BE2C (cell line): ENCODE data around the gene PLCG1.

Experiments used
- DNase-seq: peaks from one replicate; pipeline ENCODE4 v3.0.0-alpha.2; 2020
- H3K27me3 ChIP-seq: fragments of 250-450 bp; sonication (Bioruptor Pico); 2 replicates; pipeline ENCODE4 v1.5.1; 2020; ENCODE audit warnings: mild to moderate bottlenecking
- H3K36me3 ChIP-seq: fragments of 250-450 bp; sonication (Bioruptor Pico); 2 replicates; pipeline ENCODE4 v1.5.1; 2020; ENCODE audit warnings: mild to moderate bottlenecking
- H3K4me1 ChIP-seq: fragments of 250-450 bp; sonication (Bioruptor Pico); 2 replicates; pipeline ENCODE4 v1.5.1; 2020
- H3K4me3 ChIP-seq: 2 replicates; pipeline ENCODE4 v1.5.1; 2011; ENCODE audit warnings: low read depth, low read length
- H3K9me3 ChIP-seq: fragments of 250-450 bp; sonication (Bioruptor Pico); 2 replicates; pipeline ENCODE4 v1.5.1; 2020
- CTCF ChIP-seq: IDR thresholded peaks from 2 replicates; pipeline ENCODE4 v1.5.1; 2012; ENCODE audit warnings: mild to moderate bottlenecking, low read depth, low read length

PLCG1 gene

GRCh38 chr20:41183391-41183790 lies 46.0 kb downstream of the PLCG1 start:
- Histone ChIP-seq H3K27me3 (no peaks in the 10 kb centered on the region), H3K4me1 (peaks cover 20% of the 10 kb centered on the region), H3K4me3 (no peak overlapping the region), H3K36me3 (no peaks in the 10 kb centered on the region; the same call in 1 of the 2 replicates), H3K9me3 (no peaks in the 10 kb centered on the region)
- no peak for TF ChIP-seq CTCF
- DNase-seq, result no peak

GRCh38 chr20:41183831-41184230 lies 46.5 kb downstream of the PLCG1 start:
- H3K9me3 ChIP-seq, result no peaks in the 10 kb centered on the region
- no peak for DNase-seq
- H3K27me3 ChIP-seq, result no peaks in the 10 kb centered on the region
- TF ChIP-seq CTCF, result no peak
- H3K4me1 ChIP-seq, result peaks cover 19% of the 10 kb centered on the region
- H3K4me3 ChIP-seq, result no peak overlapping the region
- H3K36me3 ChIP-seq, result no peaks in the 10 kb centered on the region; the same call in 1 of the 2 replicates

- no peaks in the 10 kb centered on the region; the same call in 1 of the 2 replicates for H3K36me3 ChIP-seq
- no peak overlapping the region for H3K4me3 ChIP-seq
- no peaks in the 10 kb centered on the region for H3K9me3 ChIP-seq
- no peaks in the 10 kb centered on the region for H3K27me3 ChIP-seq
- H3K4me1 ChIP-seq, result peaks cover 15% of the 10 kb centered on the region
- peak; percentile 64 for DNase-seq
- TF ChIP-seq CTCF, result peak; percentile 26; the same call in 1 of the 2 replicates
Observed at GRCh38 chr20:41185013-41185757, 47.8 kb downstream of the PLCG1 start.

GRCh38 chr20:41187668-41188067 lies 50.3 kb downstream of the PLCG1 start:
- TF ChIP-seq CTCF, result no peak
- H3K36me3 ChIP-seq, result no peaks in the 10 kb centered on the region; the same call in none of the 2 replicates
- H3K4me1 ChIP-seq, result peaks cover 15% of the 10 kb centered on the region
- no peak overlapping the region for H3K4me3 ChIP-seq
- H3K9me3 ChIP-seq, result no peaks in the 10 kb centered on the region; the same call in 1 of the 2 replicates
- no peak for DNase-seq
- H3K27me3 ChIP-seq, result no peaks in the 10 kb centered on the region

- no peaks in the 10 kb centered on the region; the same call in 1 of the 2 replicates for H3K9me3 ChIP-seq
- TF ChIP-seq CTCF, result no peak
Observed at GRCh38 chr20:41191562-41192500, 54.5 kb downstream of the PLCG1 start.

More at GRCh38 chr20:41191562-41192500, 54.5 kb downstream of the PLCG1 start:
- no peak for DNase-seq
- Histone ChIP-seq H3K36me3 (no peaks in the 10 kb centered on the region; the same call in none of the 2 replicates), H3K4me3 (no peak overlapping the region), H3K4me1 (no peaks in the 10 kb centered on the region), H3K27me3 (no peaks in the 10 kb centered on the region)
